PC-3 (cell line): ENCODE measurements around the gene HOXC5. TPM values are rescaled to one million over a fixed set of nuclear protein-coding genes. Genes with fewer than 3 reads are reported as not detected.

Source experiments
- ATAC-seq: fragments of 200-7000 bp; cut with Tn5 transposase; 2 replicates; pipeline ENCODE4 v1.9.1; 2020; ENCODE audit warnings: mild to moderate bottlenecking, moderate library complexity
- BruUV-seq: library from RNA; stranded (reverse); fragments of 400-500 nt; replicated peaks from 2 replicates; lab custom pipeline; 2021; lab: Mats Ljungman, UMichigan
- CTCF ChIA-PET: fragments of 300-600 bp; sonication (Branson Sonifier 250); formaldehyde crosslinking; loops from one replicate; lab custom pipeline; 2022; ENCODE audit warnings: antibody characterized with exemption; lab: Charles Lee
- POLR2A ChIA-PET: fragments of 300-600 bp; sonication (Branson Sonifier 250); formaldehyde crosslinking; loops from one replicate; lab custom pipeline; 2022; ENCODE audit warnings: antibody characterized with exemption; ENCODE audit not compliant: unreplicated experiment; lab: Charles Lee
- DNase-seq: peaks from one replicate; pipeline ENCODE4 v3.0.0-alpha.2; 2015
- H2AFZ ChIP-seq: fragments of 300-600 bp; sonication (generic); 2 replicates; pipeline ENCODE4 v1.6.0; 2016; ENCODE audit warnings: antibody characterized with exemption, low read length
- H3F3A ChIP-seq: fragments of 300-600 bp; sonication (generic); one replicate; pipeline ENCODE4 v1.6.0; 2017; ENCODE audit warnings: antibody characterized with exemption, low read length, control low read depth, mild to moderate bottlenecking; ENCODE audit not compliant: unreplicated experiment
- H3K27ac ChIP-seq: fragments of 300-600 bp; sonication (generic); 2 replicates; pipeline ENCODE4 v1.5.1; 2016; ENCODE audit warnings: mild to moderate bottlenecking, low read length
- H3K27me3 ChIP-seq: fragments of 300-600 bp; sonication (generic); 2 replicates; pipeline ENCODE4 v1.6.1; 2016; ENCODE audit warnings: low read length, mixed read lengths
- H3K36me3 ChIP-seq: fragments of 300-600 bp; sonication (generic); 2 replicates; pipeline ENCODE4 v1.6.1; 2016; ENCODE audit warnings: low read depth, mixed run types, low read length, mixed read lengths
- H3K4me1 ChIP-seq: fragments of 300-600 bp; sonication (generic); 2 replicates; pipeline ENCODE4 v1.5.1; 2016; ENCODE audit warnings: low read length; ENCODE audit not compliant: insufficient read depth
- H3K4me2 ChIP-seq: fragments of 300-600 bp; sonication (generic); 2 replicates; pipeline ENCODE4 v1.6.0; 2016; ENCODE audit warnings: low read length
- H3K4me3 ChIP-seq: fragments of 300-600 bp; sonication (generic); 2 replicates; pipeline ENCODE4 v1.5.1; 2016; ENCODE audit warnings: mild to moderate bottlenecking, low read length, mixed read lengths
- H3K79me2 ChIP-seq: fragments of 300-600 bp; sonication (generic); 2 replicates; pipeline ENCODE4 v1.6.1; 2017; ENCODE audit warnings: low read length, mixed read lengths
- H3K9ac ChIP-seq: fragments of 300-600 bp; sonication (generic); 2 replicates; pipeline ENCODE4 v1.6.0; 2016; ENCODE audit warnings: mild to moderate bottlenecking, low read length
- H3K9me2 ChIP-seq: fragments of 300-600 bp; sonication (generic); replicated peaks from 2 replicates; pipeline ENCODE4 v1.6.1; 2016; ENCODE audit warnings: mixed run types, low read length, mixed read lengths
- H3K9me3 ChIP-seq: fragments of 300-600 bp; sonication (generic); 2 replicates; pipeline ENCODE4 v1.6.1; 2016; ENCODE audit warnings: low read length, mixed read lengths
- H4K20me1 ChIP-seq: fragments of 300-600 bp; sonication (generic); 2 replicates; pipeline ENCODE4 v1.6.1; 2016; ENCODE audit warnings: low read length, mixed read lengths
- CTCF ChIP-seq: fragments of 300-600 bp; sonication (generic); conservative IDR thresholded peaks from 2 replicates; pipeline ENCODE4 v1.5.1; 2017; ENCODE audit warnings: antibody characterized with exemption, low read depth, mild to moderate bottlenecking, low read length
- EZH2 ChIP-seq: fragments of 300-600 bp; sonication (generic); IDR thresholded peaks from one replicate; pipeline ENCODE4 v1.6.1; 2017; ENCODE audit warnings: antibody characterized with exemption, mild to moderate bottlenecking, low read length; ENCODE audit not compliant: unreplicated experiment
- EZH2phosphoT487 ChIP-seq: fragments of 300-600 bp; sonication (generic); IDR thresholded peaks from 2 replicates; pipeline ENCODE4 v1.6.1; 2018; ENCODE audit warnings: mild to moderate bottlenecking, antibody characterized with exemption, low read length, borderline replicate concordance
- intact Hi-C: fragments of 100-400 bp; cut with micrococcal nuclease; formaldehyde crosslinking; loops from 2 replicates; pipeline ENCODE4 v1.9.0; 2023
- total RNA-seq: library from RNA; depleted of rRNA; stranded (reverse); fragments of >200 nt; gene quantifications from 2 replicates; pipeline ENCODE4 v1.2.3, GENCODE V29; 2014

The HOXC5 gene
- total RNA-seq, 1 experiment from 2014 or later, result 0.26 TPM

- BruUV-seq, result no TSS peak
- Histone ChIP-seq H3K27me3 (no peaks in the 10 kb centered on the region), H3K4me2 (no peak overlapping the region), H3K27ac (no peak overlapping the region), H3K9me3 (no peaks in the 10 kb centered on the region), H3K79me2 (peaks cover 44% of the 10 kb centered on the region), H2AFZ (no peak overlapping the region), H3K4me3 (no peak overlapping the region), H3K4me1 (peaks cover 50% of the 10 kb centered on the region), H4K20me1 (no peaks in the 10 kb centered on the region), H3K9ac (no peak overlapping the region), H3K9me2 (no peaks in the 10 kb centered on the region), H3K36me3 (no peaks in the 10 kb centered on the region), H3F3A (no peaks in the 10 kb centered on the region)
- ChIA-PET POLR2A (no interaction called here), CTCF (no interaction called here)
- no peak for DNase-seq
- ATAC-seq, result no peak
- TF ChIP-seq EZH2 (no peak), EZH2phosphoT487 (no peak), CTCF (no peak)
- intact Hi-C loops, result no loop called here
Observed at GRCh38 chr12:54014377-54015017, 18.4 kb upstream of the HOXC5 start.

DNA sequence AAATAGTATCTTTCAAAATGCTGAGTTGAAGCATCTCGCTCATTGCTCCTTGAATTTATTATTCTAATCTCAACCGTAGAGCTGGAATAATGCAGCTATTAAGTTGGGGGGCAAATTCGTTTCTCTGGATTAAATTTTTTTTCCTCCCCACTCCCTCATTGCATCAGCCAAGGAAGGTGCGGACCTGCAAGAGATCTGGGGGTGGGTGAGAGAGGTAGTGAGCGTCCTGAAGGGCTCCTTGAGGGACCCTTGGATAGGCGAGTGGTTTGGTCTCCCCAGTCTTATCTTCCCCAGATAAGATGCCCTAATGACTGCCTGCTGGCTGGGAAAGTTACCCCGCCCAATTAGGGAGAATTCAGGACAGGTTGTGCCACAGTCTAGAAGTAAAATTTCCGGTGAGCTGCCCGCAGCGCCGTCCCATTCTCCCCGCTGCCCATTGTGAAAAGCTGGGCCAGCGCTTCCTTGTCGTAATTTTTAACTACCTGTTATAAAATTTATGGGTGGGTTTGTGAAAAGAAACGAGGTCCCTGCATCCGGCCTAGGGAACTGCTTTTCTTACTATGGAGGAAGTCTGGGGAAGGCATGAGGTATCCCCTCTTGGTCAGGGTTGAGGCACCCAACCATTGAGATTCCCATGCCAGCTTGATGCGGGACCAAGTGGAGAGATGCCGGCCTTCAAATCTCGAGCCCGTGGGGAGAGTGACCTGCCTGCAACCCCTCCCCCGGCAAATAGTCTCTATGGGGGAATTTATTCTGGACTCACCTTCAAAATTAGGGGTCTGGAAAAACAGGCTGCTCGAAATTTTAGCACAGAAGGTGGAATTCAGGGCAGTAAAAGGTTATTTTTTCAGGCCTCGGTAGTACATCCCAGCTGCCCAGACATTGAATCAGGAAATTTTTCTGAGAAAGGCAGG, 17.6 kb upstream of the HOXC5 start:
- Histone ChIP-seq H3K27ac (no peak overlapping the region), H3K9me2 (no peaks in the 10 kb centered on the region), H3K27me3 (no peaks in the 10 kb centered on the region), H3K4me1 (peaks cover 42% of the 10 kb centered on the region), H4K20me1 (no peaks in the 10 kb centered on the region), H3K36me3 (no peaks in the 10 kb centered on the region), H2AFZ (no peak overlapping the region), H3K4me2 (peak overlapping the region; percentile 92; the same call in 1 of the 2 replicates), H3F3A (no peaks in the 10 kb centered on the region), H3K9ac (no peak overlapping the region), H3K79me2 (peaks cover 44% of the 10 kb centered on the region), H3K4me3 (no peak overlapping the region), H3K9me3 (no peaks in the 10 kb centered on the region)
- CTCF ChIA-PET, result no interaction called here
- TF ChIP-seq EZH2, result no peak
- TF ChIP-seq CTCF, result no peak
- TF ChIP-seq EZH2phosphoT487, result no peak
- POLR2A ChIA-PET, result no interaction called here
- no TSS peak for BruUV-seq
- DNase-seq (no peak), ATAC-seq (no peak)
- intact Hi-C loops, result no loop called here
